NCI-H345 treated with DMSO at 0.1 percent for 48 hours (cell line): ENCODE data around the gene PAM16.
"Not testable (repeated sequence)": the region's sequence is repeated elsewhere in the genome, so short reads cannot be mapped to it uniquely, and the experiment has no call there.

ENCODE experiments used
- DNase-seq: peaks from one replicate; lab custom pipeline; 2025; ENCODE audit not compliant: unreplicated experiment; lab: John Stamatoyannopoulos, UW

PAM16 gene

DNA sequence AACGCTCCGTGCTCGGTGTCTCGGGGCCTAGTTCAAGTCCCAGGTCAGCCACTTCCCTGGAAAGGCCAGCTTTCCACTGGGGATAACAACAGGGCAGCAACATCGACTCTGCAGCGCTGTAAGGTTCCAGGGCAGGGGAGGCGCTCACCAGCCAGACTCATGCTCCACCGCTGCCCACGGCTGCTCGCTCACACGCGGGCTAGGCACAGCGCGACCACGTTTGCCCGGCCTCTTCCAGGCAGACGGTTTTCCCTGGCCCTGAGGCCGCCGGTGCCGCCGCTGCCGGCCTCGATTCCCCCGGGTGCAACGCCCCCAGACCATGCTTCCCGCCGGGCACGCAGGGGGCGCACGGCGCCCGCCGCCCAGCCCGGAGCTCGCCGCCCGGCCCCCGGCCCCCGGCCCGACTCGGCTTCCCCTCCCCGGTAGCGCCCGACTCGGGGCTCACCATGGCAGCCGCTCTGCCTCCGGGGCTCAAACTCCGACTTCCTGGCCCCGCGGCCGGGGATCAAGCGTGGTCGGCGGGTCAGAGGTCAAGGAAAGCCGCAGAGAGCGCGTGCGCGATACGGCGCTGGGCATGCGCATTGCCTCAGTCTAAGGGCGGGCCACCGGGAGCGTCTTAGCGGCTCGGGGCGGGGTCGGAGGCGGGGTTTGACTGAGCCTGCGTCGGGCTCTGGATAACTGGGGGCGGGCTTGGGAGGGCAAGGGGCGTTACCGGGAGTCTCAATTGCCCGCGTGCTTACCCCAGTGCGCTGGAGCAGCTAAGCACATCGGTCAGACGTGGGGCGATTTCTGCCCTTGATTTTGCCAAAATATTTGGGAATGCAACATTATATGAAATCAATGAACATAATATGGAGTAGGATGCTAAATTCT, at the start of gene PAM16:
PAM16 (minus strand) TSS at position 535 of the 873 bp plus-strand sequence; CDS start at position 448, 87 bp downstream.
- DNase-seq = peak; percentile 90

DNA sequence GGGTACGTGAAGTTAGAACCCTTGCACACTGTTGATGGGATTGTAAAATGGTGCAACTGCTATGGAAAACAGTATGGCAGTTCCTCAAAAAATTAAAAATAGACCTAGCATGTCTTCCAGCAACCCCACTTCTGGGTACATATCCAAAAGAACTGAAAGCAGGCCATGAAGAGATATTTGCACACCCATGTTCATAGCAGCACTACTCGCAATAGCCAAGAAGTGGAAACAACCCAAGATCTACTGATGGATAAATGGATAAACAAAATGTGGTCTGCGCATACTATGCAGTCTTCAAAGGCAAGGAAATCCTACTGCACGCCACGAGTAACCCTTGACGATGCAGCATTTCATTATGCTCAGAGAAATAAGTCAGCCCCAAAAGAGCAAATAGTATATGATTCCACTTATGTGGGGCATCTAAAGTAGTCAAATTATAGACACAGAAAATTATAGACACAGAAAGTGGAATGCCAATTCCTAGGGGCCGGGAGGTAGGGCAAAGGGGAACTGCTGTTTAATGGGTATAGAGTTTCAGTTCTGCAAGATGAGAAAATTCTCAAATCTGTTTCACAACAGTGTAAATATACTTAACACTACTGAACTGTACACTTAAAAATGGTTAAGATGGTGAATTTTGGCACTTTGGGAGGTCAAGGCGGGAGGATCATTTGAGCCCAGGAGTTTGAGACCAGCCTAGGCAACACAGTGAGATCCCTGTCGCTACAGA, 48.0 kb upstream of the PAM16 start:
- no peak for DNase-seq

- DNase-seq = no peak
Observed at GRCh38 chr16:4395055-4395726, 44.1 kb upstream of the PAM16 start.

DNA sequence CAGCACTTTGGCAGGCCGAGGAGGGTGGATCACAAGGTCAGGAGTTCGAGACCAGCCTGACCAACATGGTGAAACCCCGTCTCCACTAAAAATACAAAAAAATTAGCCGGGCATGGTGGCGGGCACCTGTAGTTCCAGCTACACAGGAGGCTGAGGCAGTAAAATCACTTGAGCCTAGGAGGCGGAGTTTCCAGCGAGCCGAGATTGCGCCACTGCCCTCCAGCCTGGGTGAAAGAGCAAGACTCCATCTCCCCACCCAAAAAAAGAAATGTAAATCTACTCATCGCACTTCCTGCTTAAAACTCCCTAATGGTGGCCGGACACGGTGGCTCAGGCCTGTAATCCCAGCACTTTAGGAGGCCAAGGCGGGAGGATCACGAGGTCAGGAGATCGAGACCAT, 42.7 kb upstream of the PAM16 start:
- DNase-seq = not testable (repeated sequence)

DNA sequence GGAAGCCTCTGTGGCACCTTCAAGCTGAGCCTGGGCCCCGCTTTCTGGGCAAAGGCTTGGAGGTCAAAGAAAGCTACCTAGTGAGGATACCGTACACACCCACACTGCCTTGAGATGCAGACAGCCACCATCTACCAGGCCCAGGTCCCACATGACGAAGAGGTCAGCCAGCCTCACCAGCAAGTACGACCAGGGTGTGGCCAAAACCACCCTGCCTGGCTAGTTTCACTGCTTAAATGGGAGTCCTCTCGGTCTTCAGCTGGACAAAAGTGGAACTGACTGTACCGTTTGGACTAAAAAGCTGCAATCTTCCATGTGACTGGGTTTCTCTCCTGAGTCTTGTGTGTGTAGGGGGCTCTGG, 42.1 kb upstream of the PAM16 start:
- DNase-seq = no peak

DNA sequence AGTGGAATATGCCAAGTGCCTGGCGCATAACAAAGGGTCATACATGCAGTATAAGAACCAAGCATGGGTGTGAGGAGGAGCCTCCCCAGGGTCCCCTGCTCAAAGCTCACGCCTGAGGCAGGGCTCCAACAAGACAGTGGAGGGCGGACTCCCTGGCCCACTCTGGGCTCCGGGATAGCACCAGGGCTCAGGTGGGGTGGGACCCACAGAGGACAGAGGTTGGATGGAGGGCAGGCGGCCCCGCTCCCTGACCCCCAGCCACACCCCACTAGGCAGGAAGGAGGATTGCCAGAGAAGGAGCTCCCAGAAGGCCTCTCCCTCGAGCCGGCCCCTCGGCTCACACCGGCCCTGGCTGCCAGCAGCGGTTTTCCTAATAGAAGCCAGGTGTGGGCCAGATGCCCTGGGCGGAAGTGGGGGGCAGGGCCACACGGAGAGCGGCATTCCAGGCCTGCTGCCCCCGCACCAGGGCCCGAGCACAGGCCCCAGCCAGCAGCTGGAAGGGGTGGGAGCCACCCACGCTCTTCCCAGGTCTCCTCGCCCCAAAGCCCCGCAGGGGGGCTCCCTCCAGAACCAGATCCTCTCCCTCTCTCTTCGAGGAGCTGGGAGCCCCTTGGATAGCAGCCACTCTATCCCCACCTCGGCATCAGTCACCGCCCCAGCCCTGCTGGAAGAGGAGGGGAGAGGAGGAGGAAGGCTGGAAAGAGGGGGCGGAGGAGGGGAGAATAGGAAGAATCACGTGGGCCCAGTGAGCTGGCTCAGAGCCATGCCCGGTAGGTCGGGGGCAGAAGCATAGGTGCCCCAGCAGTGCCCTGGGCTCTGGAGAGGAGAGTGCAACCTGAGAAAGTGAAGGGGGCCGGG, 41.5 kb upstream of the PAM16 start:
- no peak for DNase-seq

DNA sequence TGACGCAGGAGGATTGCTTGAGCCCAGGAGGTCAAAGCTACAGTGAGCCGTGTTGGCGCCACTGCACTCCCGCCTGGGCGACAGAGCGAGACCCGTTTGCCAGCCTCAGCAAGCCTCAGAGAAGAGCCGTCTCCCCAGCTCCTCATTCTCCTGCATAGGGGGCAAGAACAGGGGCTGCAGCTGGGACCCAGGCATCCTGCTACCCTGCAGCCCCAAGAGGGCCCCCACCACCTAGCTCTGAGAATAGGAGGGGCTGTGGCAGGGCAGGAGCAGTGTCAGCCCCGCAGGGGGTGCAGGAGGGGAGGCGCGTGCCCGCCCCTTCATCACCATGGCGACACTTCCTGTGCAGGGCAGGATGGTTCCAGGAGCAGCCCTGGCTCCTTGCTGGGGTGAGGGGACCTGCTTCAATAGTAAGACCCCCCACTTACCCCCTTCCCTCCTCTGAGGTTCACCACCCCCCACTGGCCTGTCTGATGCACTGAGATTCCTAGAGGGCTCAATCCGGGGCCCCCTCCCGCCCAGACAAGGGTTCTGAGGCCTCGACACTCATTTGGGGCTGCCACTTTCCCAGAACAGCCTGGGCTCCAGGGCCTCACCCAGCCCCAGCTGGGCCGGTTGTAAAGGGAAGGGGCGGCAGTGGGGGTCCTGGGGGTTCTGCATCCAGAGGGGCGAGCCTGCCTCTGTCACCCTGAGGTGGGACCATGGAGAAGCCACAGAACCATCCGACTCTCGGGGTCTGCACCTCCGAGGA, 40.7 kb upstream of the PAM16 start:
- no peak for DNase-seq

GRCh38 chr16:4390266-4391260, 39.4 kb upstream of the PAM16 start:
- DNase-seq = no peak

DNA sequence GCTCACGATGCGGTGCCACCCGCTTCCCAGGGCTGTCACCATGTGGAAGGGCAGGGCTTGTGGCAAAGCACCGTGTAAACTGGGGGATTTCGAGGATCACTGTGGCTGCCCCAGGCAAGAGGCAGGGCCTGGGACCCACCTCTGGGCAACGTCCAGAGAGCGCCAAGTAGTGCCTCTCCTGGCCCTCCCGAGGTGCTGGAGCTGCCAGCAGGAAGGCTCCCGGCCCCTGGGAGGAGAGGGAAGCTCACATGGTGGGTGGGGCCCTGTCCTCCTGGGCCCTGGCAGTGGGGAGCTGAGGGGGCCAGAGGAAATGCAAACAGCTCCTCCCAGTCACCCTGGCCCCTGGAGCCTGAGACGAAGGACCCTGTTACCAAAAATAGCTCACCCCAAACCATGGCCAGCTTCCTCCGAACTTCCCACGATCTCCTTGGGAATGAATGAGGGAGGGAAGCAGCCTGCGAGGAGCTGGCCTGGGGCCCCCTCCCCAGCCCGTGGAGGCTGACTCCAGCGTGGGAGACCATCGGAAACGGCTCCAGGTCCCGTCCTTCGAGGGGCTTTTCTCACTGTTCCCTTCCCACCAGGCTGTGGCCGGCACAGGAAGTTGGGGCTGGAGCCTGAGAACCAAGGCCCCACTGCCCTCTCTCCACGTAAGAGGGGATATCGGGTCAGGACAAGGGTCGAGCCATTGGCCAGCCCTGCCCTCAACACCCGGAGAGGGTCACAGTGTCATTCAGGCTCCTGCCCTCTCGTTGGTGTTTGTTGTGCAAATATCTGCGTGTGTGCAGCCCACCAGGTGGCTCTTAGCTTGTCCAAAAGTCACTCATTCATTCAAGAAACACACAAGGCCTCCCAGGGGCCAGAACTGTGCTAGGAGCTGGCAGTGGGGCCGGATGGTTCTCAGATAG, 38.2 kb upstream of the PAM16 start:
- DNase-seq = no peak

DNA sequence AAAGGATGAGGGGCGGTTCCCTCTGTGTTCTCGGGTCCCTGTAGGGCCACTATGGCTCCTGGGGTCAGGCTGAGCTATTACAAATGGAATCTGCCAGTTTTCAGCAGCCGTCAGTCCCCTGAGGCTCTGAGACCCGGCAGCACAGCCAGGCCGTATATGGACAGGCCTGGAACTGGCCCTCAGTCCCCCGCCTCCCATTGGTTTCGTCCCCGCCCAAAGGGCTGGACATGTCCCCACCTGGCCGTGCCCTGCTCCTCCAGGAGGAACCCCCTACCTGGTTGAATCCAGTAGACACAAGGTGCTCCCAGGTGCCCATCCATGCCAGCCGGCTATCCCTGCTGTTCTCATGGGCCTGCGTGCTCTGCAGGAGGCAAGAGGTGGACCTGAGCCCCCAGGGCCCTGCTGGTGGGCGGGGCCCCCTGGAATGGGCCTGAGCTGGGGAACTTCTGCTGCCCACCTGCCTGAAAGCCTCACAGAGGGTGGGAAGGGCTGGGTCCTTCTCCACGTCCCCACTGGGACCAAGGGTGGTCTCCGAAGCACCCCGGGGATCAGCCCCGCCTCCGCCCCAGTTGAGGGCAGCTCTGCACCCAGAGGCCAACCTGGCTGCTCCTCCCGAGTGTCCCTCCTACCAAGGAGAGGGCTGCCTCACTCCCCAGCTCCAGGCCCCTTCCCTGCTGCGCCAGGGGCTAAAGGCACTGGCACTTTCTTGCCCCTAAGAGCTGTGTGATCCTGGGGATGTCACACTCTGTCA, 37.3 kb upstream of the PAM16 start:
- DNase-seq = no peak

DNA sequence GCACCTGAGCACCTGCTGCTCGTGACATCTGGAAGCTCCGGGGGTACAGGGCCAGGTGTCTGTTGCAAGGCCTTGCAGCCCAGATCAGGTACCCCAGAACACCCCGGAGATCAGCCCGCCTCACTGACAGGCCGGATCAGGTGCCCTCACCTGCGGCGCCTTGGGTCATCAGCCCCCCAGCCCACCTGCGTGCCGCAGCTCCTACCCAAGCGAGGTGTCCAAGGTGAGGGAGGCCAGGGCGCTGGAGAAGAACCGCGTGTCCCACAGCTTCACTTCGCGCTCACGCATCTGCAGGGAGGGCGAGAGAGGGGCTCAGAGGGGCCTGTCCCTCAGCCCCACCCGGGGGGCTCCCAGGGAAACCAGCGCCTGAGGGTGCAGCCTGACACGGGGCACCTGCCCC, 36.7 kb upstream of the PAM16 start:
- no peak for DNase-seq

- no peak for DNase-seq
Observed at GRCh38 chr16:4386951-4387565, 35.9 kb upstream of the PAM16 start.

GRCh38 chr16:4386451-4386805, 35.3 kb upstream of the PAM16 start:
- no peak for DNase-seq

DNA sequence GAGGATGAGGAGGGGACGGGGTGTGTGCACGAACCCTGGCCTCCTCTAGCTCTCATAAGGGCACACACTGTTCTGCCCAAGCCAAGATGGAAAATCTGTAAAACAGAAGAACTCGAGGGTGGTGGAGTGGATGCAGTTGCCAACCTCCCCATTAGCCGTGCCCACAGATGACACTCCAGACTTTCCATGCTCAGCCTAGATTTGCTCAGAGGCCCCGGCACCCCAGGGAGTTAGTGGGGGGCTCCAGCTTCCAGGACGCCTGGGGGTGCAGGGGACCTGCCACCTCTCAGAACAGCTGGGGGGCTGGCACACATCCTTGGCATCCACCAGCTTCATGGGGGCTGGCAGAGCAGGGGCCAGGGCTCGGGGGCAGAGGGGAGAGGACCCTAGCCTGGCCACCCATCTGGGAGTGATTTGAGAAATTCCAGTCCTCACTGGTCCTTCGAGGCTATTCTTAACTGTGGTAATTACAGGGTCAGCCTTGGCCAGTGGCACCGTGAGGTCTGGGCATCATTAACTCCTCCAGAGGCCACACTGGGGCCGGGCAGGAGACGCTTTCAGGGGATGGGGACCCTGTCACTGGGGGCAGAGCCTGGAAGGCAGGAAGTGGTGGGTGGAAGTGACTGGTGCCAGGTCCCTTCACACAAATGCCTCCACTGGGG, 34.8 kb upstream of the PAM16 start:
- no peak for DNase-seq

DNA sequence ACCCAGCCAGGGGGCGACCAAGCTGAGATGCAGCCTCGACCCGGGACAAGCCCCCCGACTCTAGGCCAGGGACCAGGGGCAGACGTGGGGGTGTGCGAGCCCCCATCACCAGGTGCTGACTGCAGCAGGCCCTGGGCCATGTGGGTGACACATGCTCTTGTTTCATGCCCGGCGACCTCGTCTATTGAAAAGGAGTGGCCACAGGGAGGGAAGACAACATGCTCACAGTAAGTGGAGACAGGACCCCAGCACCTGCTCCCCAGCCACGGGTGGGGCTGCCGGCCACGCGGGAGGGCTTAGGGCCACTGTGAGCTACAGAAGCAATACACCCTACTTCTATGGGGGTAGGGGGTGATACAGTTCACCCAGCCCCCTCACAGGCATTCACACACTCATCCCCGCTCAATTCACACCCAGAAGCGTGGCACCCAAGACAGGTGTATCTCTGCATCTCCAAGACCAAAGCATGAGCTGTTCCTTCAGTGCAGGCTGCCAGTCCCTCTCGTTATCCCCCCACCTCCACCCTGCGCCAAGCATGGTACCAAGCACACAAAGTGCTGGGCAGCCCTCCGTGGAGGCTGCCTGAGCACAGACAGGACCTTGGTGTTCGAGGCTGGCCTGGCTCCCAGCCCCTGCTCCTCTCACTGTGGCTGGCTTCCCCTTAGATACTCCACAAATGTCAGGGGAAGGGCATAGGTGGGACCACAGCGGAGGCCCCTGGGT, 34.1 kb upstream of the PAM16 start:
- no peak for DNase-seq

GRCh38 chr16:4384509-4384942, 33.4 kb upstream of the PAM16 start:
- DNase-seq = no peak
